Trophoblast cell (in vitro differentiated cells and primary cell): ENCODE measurements around the gene IL20RB.
A peak's percentile ranks its signal among the peaks of the same experiment; 100 is the strongest.

Experiments used
- DNase-seq, 2 donors: peaks; one replicate each; pipeline ENCODE4 v3.0.0-alpha.2; 2016
- H2AFZ ChIP-seq: 2 replicates; pipeline ENCODE4 v1.6.1; 2013; ENCODE audit warnings: low read length, moderate library complexity, mild to moderate bottlenecking; ENCODE audit not compliant: insufficient read depth, poor library complexity
- H2AK5ac ChIP-seq: 2 replicates; pipeline ENCODE4 v1.6.1; 2013; ENCODE audit warnings: mild to moderate bottlenecking, low read length
- H2BK120ac ChIP-seq: 2 replicates; pipeline ENCODE4 v1.6.1; 2013; ENCODE audit warnings: low read length, mild to moderate bottlenecking, moderate library complexity; ENCODE audit not compliant: insufficient read depth, poor library complexity
- H2BK12ac ChIP-seq: 2 replicates; pipeline ENCODE4 v1.6.1; 2013; ENCODE audit warnings: mild to moderate bottlenecking, low read length, moderate library complexity
- H2BK5ac ChIP-seq: 2 replicates; pipeline ENCODE4 v1.6.1; 2013; ENCODE audit warnings: low read length, low read depth, moderate library complexity, mild to moderate bottlenecking; ENCODE audit not compliant: poor library complexity
- H3K14ac ChIP-seq: 2 replicates; pipeline ENCODE4 v1.6.1; 2013; ENCODE audit warnings: mild to moderate bottlenecking, low read length
- H3K18ac ChIP-seq: 2 replicates; pipeline ENCODE4 v1.6.1; 2013; ENCODE audit warnings: mild to moderate bottlenecking, low read length
- H3K23ac ChIP-seq: 2 replicates; pipeline ENCODE4 v1.6.1; 2013; ENCODE audit warnings: low read length
- H3K27ac ChIP-seq: 2 replicates; pipeline ENCODE4 v1.5.1; 2013; ENCODE audit warnings: low read depth, mild to moderate bottlenecking, inconsistent platforms, low read length, moderate library complexity
- H3K27me3 ChIP-seq: 2 replicates; pipeline ENCODE4 v1.6.1; 2013; ENCODE audit warnings: inconsistent platforms, mild to moderate bottlenecking, low read length, moderate library complexity; ENCODE audit not compliant: insufficient read depth
- H3K36me3 ChIP-seq, 2 experiments: 1 replicate in 1 of 2; 2 replicates in 1 of 2; pipeline ENCODE4 v1.6.1; 2013; ENCODE audit warnings: low read length in 2 of 2, mild to moderate bottlenecking in 2 of 2, moderate library complexity in 1 of 2; ENCODE audit not compliant: insufficient read depth in 2 of 2, control insufficient read depth in 1 of 2
- H3K4ac ChIP-seq: 2 replicates; pipeline ENCODE4 v1.6.1; 2013; ENCODE audit warnings: low read depth, mild to moderate bottlenecking, low read length, moderate library complexity
- H3K4me1 ChIP-seq, 2 experiments: 1 replicate in 1 of 2; 2 replicates in 1 of 2; pipeline ENCODE4 v1.6.1; 2013; ENCODE audit warnings: low read length in 2 of 2, mild to moderate bottlenecking in 2 of 2, moderate library complexity in 1 of 2; ENCODE audit not compliant: insufficient read depth in 2 of 2, control insufficient read depth in 1 of 2
- H3K4me2 ChIP-seq: 2 replicates; pipeline ENCODE4 v1.6.1; 2013; ENCODE audit warnings: inconsistent platforms, mild to moderate bottlenecking, low read length, moderate library complexity
- H3K4me3 ChIP-seq: 2 replicates; pipeline ENCODE4 v1.5.1; 2013; ENCODE audit warnings: mild to moderate bottlenecking, low read depth, low read length, inconsistent platforms
- H3K79me1 ChIP-seq: one replicate; pipeline ENCODE4 v1.6.1; 2013; ENCODE audit warnings: low read length
- H3K79me2 ChIP-seq: 2 replicates; pipeline ENCODE4 v1.6.1; 2013; ENCODE audit warnings: low read length, mild to moderate bottlenecking; ENCODE audit not compliant: control insufficient read depth, insufficient read depth, poor library complexity
- H3K9ac ChIP-seq: 2 replicates; pipeline ENCODE4 v1.6.1; 2013; ENCODE audit warnings: mild to moderate bottlenecking, low read length
- H3K9me3 ChIP-seq: 2 replicates; pipeline ENCODE4 v1.6.1; 2013; ENCODE audit warnings: low read depth, mild to moderate bottlenecking, control low read depth, inconsistent platforms, low read length; ENCODE audit not compliant: insufficient read depth
- H4K12ac ChIP-seq: 2 replicates; pipeline ENCODE4 v1.6.1; 2013; ENCODE audit warnings: low read depth, mild to moderate bottlenecking, low read length, moderate library complexity
- H4K8ac ChIP-seq: 2 replicates; pipeline ENCODE4 v1.6.1; 2013; ENCODE audit warnings: low read depth, mild to moderate bottlenecking, low read length, moderate library complexity
- H4K91ac ChIP-seq: one replicate; pipeline ENCODE4 v1.6.1; 2013; ENCODE audit warnings: low read depth, mild to moderate bottlenecking, low read length, moderate library complexity
- WGBS: extraction: QIAGEN DNeasy Blood & Tissue Kit; methylation state at CpG from one replicate; pipeline ENCODE4 v1.1.7; 2013; ENCODE audit warnings: missing lambda C conversion rate; ENCODE audit not compliant: insufficient read length, insufficient coverage; ENCODE audit errors: extremely low coverage; 5-methylcytosine and 5-hydroxymethylcytosine counted together

IL20RB gene

DNA sequence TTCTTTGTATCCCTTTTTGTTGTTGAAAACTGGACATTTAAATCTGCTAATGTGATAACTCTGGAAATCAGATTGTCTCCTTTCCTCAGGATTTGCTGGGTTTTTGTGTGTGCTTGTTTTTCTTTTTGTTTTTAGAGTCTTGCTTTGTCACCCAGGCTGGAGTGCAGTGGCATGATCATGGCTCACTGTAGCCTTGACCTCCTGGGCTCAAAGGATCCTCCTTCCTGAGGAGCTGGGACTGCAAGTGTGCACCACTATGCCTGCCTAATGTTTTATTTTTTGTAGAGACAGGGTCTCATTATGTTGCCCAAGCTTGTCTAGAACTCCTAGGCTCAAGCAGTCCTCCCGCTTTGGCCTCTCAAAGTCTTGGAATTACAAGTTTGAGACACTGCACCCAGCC is 44.6 kb upstream of the IL20RB start:
- Histone ChIP-seq H4K8ac (no peak overlapping the region), H3K4ac (no peak overlapping the region), H3K18ac (no peak overlapping the region), H3K9ac (no peak overlapping the region), H3K36me3 (peaks cover 0 to 4% of the 10 kb centered on the region in 2 experiments), H2AFZ (no peak overlapping the region), H3K79me1 (peaks cover 2% of the 10 kb centered on the region), H4K12ac (no peak overlapping the region), H3K9me3 (no peaks in the 10 kb centered on the region), H3K27me3 (no peaks in the 10 kb centered on the region), H2BK120ac (no peak overlapping the region), H3K79me2 (peaks cover 4% of the 10 kb centered on the region), H3K14ac (no peak overlapping the region), H3K4me1 (peaks cover 3 to 9% of the 10 kb centered on the region in 2 experiments), H3K23ac (no peak overlapping the region), H3K27ac (no peak overlapping the region), H2AK5ac (no peak overlapping the region), H4K91ac (no peak overlapping the region), H2BK12ac (no peak overlapping the region), H3K4me3 (no peak overlapping the region), H2BK5ac (no peak overlapping the region), H3K4me2 (no peak overlapping the region)
- WGBS, result no CpG with 5 or more reads among the region's 1 CpG
- no peak for DNase-seq

DNA sequence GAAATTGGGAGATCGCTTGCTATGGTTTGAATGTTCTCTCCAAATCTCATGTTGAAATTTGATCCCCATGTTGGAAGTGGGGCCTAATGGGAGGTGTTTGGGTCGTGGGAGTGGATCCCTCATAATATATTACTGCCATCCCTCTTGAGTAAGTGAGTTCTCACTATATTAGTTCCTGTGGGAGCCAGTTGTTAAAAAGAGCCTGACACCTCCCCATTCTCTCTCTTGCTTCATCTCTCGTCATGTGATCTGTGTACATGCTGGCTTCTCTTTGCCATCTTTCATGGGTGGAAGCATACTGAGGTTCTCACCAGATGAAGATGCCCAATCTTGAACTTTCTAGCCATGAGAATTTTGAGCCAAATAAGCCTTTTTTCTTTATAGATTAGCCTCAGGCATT is 43.0 kb upstream of the IL20RB start:
- H3K9me3 ChIP-seq, result no peaks in the 10 kb centered on the region
- DNase-seq, result no peak
- H3K79me1 ChIP-seq, result peaks cover 2% of the 10 kb centered on the region
- no peak overlapping the region for H2AK5ac ChIP-seq
- H3K14ac ChIP-seq, result no peak overlapping the region
- no peak overlapping the region for H2BK5ac ChIP-seq
- no peak overlapping the region for H2BK120ac ChIP-seq
- peak overlapping the region; percentile 50 for H3K4ac ChIP-seq
- H2BK12ac ChIP-seq, result no peak overlapping the region
- H3K27ac ChIP-seq, result no peak overlapping the region
- H3K18ac ChIP-seq, result no peak overlapping the region
- H4K12ac ChIP-seq, result no peak overlapping the region
- H3K4me2 ChIP-seq, result peak overlapping the region; percentile 36
- no CpG with 5 or more reads among the region's 3 CpGs for WGBS
- no peaks in the 10 kb centered on the region for H3K27me3 ChIP-seq
- no peak overlapping the region for H3K4me3 ChIP-seq
- no peak overlapping the region for H4K91ac ChIP-seq
- H3K36me3 ChIP-seq, result peaks cover 0 to 4% of the 10 kb centered on the region in 2 experiments
- H2AFZ ChIP-seq, result no peak overlapping the region
- H3K9ac ChIP-seq, result no peak overlapping the region
- no peak overlapping the region for H4K8ac ChIP-seq
- H3K79me2 ChIP-seq, result peaks cover 4% of the 10 kb centered on the region
- no peak overlapping the region for H3K23ac ChIP-seq
- H3K4me1 ChIP-seq, result peaks cover 3 to 9% of the 10 kb centered on the region in 2 experiments

- Histone ChIP-seq H3K79me2 (peaks cover 4% of the 10 kb centered on the region), H3K9me3 (no peaks in the 10 kb centered on the region), H3K36me3 (peaks cover 0 to 4% of the 10 kb centered on the region in 2 experiments), H4K12ac (no peak overlapping the region), H3K4me2 (no peak overlapping the region), H2AFZ (no peak overlapping the region), H3K4me3 (no peak overlapping the region), H2BK120ac (no peak overlapping the region), H3K27me3 (no peaks in the 10 kb centered on the region), H3K79me1 (peaks cover 2% of the 10 kb centered on the region), H3K23ac (no peak overlapping the region), H3K18ac (no peak overlapping the region), H4K91ac (no peak overlapping the region), H2BK5ac (no peak overlapping the region), H3K14ac (no peak overlapping the region), H3K4ac (no peak overlapping the region), H3K4me1 (peaks cover 3 to 9% of the 10 kb centered on the region in 2 experiments), H2AK5ac (no peak overlapping the region), H3K9ac (no peak overlapping the region), H2BK12ac (no peak overlapping the region), H3K27ac (no peak overlapping the region), H4K8ac (no peak overlapping the region)
- no peak for DNase-seq
- no CpG with 5 or more reads among the region's 1 CpG for WGBS
Observed at GRCh38 chr3:136916223-136916622, 41.6 kb upstream of the IL20RB start.

- Histone ChIP-seq H3K27ac (no peak overlapping the region), H4K12ac (no peak overlapping the region), H3K4me3 (no peak overlapping the region), H2BK12ac (no peak overlapping the region), H2AFZ (no peak overlapping the region), H3K27me3 (no peaks in the 10 kb centered on the region), H3K36me3 (peaks cover 0 to 2% of the 10 kb centered on the region in 2 experiments), H3K9ac (no peak overlapping the region), H3K14ac (no peak overlapping the region), H3K79me1 (no peaks in the 10 kb centered on the region), H3K23ac (no peak overlapping the region), H2BK120ac (no peak overlapping the region), H3K4ac (no peak overlapping the region), H3K4me2 (no peak overlapping the region), H2BK5ac (no peak overlapping the region), H3K4me1 (no peaks in the 10 kb centered on the region), H3K9me3 (no peaks in the 10 kb centered on the region), H4K8ac (no peak overlapping the region), H2AK5ac (no peak overlapping the region), H3K18ac (no peak overlapping the region), H3K79me2 (no peaks in the 10 kb centered on the region), H4K91ac (no peak overlapping the region)
- no peak for DNase-seq
- no CpG with 5 or more reads among the region's 1 CpG for WGBS
Observed at GRCh38 chr3:136919799-136920580, 37.8 kb upstream of the IL20RB start.
